HAP-1 (cell line): ENCODE results near the gene PEX14.

Experiments
- DNase-seq, 2 experiments: peaks; one replicate each; pipeline ENCODE4 v3.0.0-alpha.2; 2016 to 2020; ENCODE audit warnings: low spot score in 2 of 2
- H3K27me3 ChIP-seq: fragments of 250-450 bp; sonication (Bioruptor Pico); 2 replicates; pipeline ENCODE4 v1.5.1; 2020; ENCODE audit warnings: low read depth, mild to moderate bottlenecking, moderate library complexity
- H3K36me3 ChIP-seq: fragments of 250-450 bp; sonication (Bioruptor Pico); replicated peaks from 2 replicates; pipeline ENCODE4 v1.5.1; 2020; ENCODE audit warnings: mild to moderate bottlenecking
- H3K4me1 ChIP-seq: fragments of 250-450 bp; sonication (Bioruptor Pico); 2 replicates; pipeline ENCODE4 v1.5.1; 2020; ENCODE audit warnings: mild to moderate bottlenecking
- H3K4me3 ChIP-seq: fragments of 250-450 bp; sonication (Bioruptor Pico); 2 replicates; pipeline ENCODE4 v1.5.1; 2020; ENCODE audit warnings: mild to moderate bottlenecking, moderate library complexity
- H3K9me3 ChIP-seq: fragments of 250-450 bp; sonication (Bioruptor Pico); 2 replicates; pipeline ENCODE4 v1.5.1; 2020; ENCODE audit warnings: mild to moderate bottlenecking, moderate library complexity
- in situ Hi-C: fragments of 300-500 bp; cut with MboI; formaldehyde crosslinking; loops from 3 replicates; pipeline ENCODE4 v1.14.3; 2020; ENCODE audit warnings: low sequenced_read_pairs, inconsistent platforms, mixed read lengths

PEX14 gene

DNA sequence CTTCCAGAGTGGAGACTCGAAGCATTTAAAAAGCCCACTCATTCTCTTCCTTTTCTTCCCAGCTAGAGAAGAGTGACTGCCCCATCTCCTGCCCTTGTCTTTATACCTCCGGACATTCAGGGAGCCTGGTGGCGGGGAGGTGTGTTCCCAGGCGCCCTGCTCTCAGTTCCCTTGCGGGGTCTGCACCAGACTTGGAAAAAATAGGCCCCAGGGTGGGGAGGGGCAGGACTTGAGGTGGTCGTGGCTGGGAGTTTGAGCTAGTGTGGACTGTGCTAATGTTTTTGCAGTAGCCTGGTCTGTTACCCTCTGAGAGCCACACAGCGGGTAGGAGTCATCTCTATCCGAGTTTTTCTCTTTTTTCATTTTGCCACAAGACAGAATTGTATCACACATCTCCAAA is 139.1 kb downstream of the PEX14 start:
- in situ Hi-C loops: no loop called here
- Histone ChIP-seq H3K9me3 (no peaks in the 10 kb centered on the region), H3K27me3 (no peaks in the 10 kb centered on the region), H3K4me3 (no peak overlapping the region), H3K4me1 (peaks cover 7% of the 10 kb centered on the region), H3K36me3 (no peaks in the 10 kb centered on the region)
- no peak for DNase-seq

GRCh38 chr1:10614377-10615225 is 139.9 kb downstream of the PEX14 start:
- in situ Hi-C loops: no loop called here
- H3K4me3 ChIP-seq: no peak overlapping the region
- no peaks in the 10 kb centered on the region for H3K9me3 ChIP-seq
- no peak for DNase-seq
- H3K36me3 ChIP-seq: no peaks in the 10 kb centered on the region
- H3K27me3 ChIP-seq: no peaks in the 10 kb centered on the region
- H3K4me1 ChIP-seq: peaks cover 3% of the 10 kb centered on the region; the same call in 1 of the 2 replicates

DNA sequence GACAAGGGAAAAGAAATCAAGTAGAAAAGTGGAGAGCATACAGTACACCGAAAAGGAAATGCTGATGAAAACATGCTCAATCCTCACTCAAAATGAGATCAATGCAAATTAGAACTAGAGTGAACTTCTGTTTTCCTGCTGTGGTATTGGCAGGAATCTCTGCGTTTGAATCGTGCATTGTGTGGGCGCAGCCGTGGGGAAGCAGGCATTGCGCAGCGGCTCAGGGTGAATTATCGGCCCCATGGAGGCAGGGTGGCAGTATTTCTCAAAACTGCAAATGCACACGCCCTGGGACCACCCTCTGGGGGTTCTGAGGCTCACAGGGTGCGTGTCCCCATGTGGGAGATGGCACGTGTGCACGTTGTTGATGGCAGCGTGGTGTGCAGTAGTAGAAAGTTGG is 140.6 kb downstream of the PEX14 start:
- H3K36me3 ChIP-seq: no peaks in the 10 kb centered on the region
- H3K4me1 ChIP-seq: peaks cover 3% of the 10 kb centered on the region; the same call in 1 of the 2 replicates
- no peaks in the 10 kb centered on the region for H3K27me3 ChIP-seq
- DNase-seq: no peak
- in situ Hi-C loops: no loop called here
- H3K4me3 ChIP-seq: no peak overlapping the region
- H3K9me3 ChIP-seq: no peaks in the 10 kb centered on the region

- H3K36me3 ChIP-seq: no peaks in the 10 kb centered on the region
- no peaks in the 10 kb centered on the region for H3K9me3 ChIP-seq
- in situ Hi-C loops: no loop called here
- H3K4me3 ChIP-seq: no peak overlapping the region
- peaks cover 3% of the 10 kb centered on the region; the same call in 1 of the 2 replicates for H3K4me1 ChIP-seq
- H3K27me3 ChIP-seq: no peaks in the 10 kb centered on the region
- no peak for DNase-seq
Measured at GRCh38 chr1:10615932-10616671, 141.4 kb downstream of the PEX14 start.

GRCh38 chr1:10616696-10617095 is 141.9 kb downstream of the PEX14 start:
- DNase-seq: no peak
- H3K4me3 ChIP-seq: no peak overlapping the region
- no peaks in the 10 kb centered on the region for H3K27me3 ChIP-seq
- no peaks in the 10 kb centered on the region for H3K9me3 ChIP-seq
- peaks cover under 1% of the 10 kb centered on the region; the same call in 1 of the 2 replicates for H3K4me1 ChIP-seq
- in situ Hi-C loops: no loop called here
- no peaks in the 10 kb centered on the region for H3K36me3 ChIP-seq

GRCh38 chr1:10617318-10617717 is 142.6 kb downstream of the PEX14 start:
- Histone ChIP-seq H3K36me3 (no peaks in the 10 kb centered on the region), H3K9me3 (no peaks in the 10 kb centered on the region), H3K27me3 (no peaks in the 10 kb centered on the region), H3K4me1 (no peaks in the 10 kb centered on the region), H3K4me3 (no peak overlapping the region)
- in situ Hi-C loops: no loop called here
- no peak for DNase-seq

DNA sequence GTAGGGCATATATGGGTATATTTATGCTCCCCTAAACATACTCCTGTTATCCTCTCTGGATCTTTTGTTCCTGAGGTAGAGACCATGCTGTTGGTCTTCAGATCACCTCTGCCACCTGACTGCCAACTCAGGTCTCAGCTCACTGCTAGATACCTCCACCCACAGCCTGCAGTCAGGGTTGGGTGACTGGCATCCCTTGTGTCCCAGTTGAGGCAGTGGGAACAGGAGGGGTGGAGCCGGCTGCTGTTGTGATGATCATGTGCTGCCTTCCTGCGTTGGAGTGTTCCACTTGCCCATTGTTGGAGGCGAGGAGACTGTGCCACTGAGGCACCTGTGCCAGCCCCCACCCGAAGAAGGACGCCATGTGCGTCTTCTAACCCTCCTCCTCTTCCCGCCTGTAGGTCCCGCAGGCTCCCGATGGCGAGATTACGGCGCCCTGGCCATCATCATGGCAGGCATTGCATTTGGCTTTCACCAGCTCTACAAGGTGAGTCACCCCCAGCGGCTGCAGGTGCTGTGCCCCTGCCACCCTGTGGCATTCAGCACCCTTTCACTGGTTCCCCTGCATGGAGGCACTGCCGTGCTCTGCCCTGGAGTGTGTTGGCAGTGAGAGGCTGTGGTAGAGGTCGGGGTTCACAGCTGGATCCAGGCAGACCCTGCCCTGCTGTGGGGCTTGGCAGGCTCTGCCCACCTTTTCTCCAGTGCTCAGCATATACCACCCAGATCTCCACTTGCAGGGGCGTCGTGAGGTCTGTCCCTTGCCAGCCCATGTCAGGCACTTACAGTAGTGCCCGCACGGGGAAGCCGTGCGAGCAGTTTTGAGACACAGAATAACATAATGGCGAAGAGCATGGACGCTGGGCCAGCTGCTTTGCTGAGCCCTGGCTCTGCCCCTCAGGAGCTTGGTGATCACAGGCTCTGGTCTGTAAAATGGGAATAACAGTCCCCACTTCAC is 143.5 kb downstream of the PEX14 start:
- in situ Hi-C loops: no loop called here
- Histone ChIP-seq H3K4me3 (no peak overlapping the region), H3K4me1 (no peaks in the 10 kb centered on the region), H3K27me3 (no peaks in the 10 kb centered on the region), H3K9me3 (no peaks in the 10 kb centered on the region), H3K36me3 (no peaks in the 10 kb centered on the region)
- no peak for DNase-seq

GRCh38 chr1:10620776-10621175 is 146.0 kb downstream of the PEX14 start:
- Histone ChIP-seq H3K9me3 (no peaks in the 10 kb centered on the region), H3K4me1 (no peaks in the 10 kb centered on the region), H3K36me3 (no peaks in the 10 kb centered on the region), H3K27me3 (no peaks in the 10 kb centered on the region), H3K4me3 (no peak overlapping the region)
- no peak for DNase-seq
- in situ Hi-C loops: no loop called here

GRCh38 chr1:10621906-10622305 is 147.2 kb downstream of the PEX14 start:
- in situ Hi-C loops: no loop called here
- Histone ChIP-seq H3K4me3 (no peak overlapping the region), H3K9me3 (no peaks in the 10 kb centered on the region), H3K36me3 (no peaks in the 10 kb centered on the region), H3K27me3 (no peaks in the 10 kb centered on the region), H3K4me1 (no peaks in the 10 kb centered on the region)
- no peak for DNase-seq

- Histone ChIP-seq H3K4me3 (no peak overlapping the region), H3K4me1 (no peaks in the 10 kb centered on the region), H3K36me3 (no peaks in the 10 kb centered on the region), H3K27me3 (no peaks in the 10 kb centered on the region), H3K9me3 (no peaks in the 10 kb centered on the region)
- no peak for DNase-seq
- in situ Hi-C loops: no loop called here
Measured at GRCh38 chr1:10622910-10623685, 148.3 kb downstream of the PEX14 start.

- H3K9me3 ChIP-seq: no peaks in the 10 kb centered on the region
- H3K36me3 ChIP-seq: no peaks in the 10 kb centered on the region
- in situ Hi-C loops: no loop called here
Measured at GRCh38 chr1:10623686-10624145, 149.0 kb downstream of the PEX14 start.

DNA sequence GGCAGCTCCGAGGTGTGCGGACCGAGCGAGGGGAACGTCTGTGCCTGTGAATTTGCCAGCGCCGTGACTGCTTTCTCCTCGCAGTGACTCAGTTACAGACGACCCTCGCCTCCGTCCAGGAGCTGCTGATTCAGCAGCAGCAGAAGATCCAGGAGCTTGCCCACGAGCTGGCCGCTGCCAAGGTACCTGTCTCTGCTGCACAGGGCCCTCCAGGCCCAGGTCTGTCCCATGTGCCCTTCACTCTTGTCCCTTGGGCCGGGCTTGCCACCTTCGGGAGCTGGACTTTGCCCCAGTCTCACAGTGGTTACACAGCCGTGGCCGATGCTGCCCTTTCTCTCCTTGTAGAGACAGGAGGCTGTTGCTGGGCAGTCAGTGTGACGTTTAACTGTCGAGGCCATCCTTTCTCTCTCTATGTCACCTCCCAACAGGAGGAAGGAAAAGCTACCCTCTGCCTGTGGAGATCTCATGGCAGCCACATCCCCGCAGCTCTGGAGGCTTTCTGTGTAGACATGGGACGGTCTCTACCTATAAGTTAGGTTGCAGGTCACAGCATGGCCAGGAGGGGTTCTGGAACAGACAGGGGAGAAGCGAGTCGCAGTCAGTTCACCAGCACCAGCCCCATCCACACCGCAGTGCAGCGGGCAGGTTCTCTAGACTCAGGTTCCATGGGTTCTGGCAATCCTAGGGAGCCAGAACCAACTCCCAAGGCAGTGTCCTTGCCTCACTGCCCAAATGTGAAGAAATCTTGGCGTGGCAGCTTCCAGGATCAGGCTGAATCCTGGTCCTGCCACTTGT is 149.7 kb downstream of the PEX14 start:
- Histone ChIP-seq H3K4me3 (no peak overlapping the region), H3K27me3 (no peaks in the 10 kb centered on the region), H3K9me3 (no peaks in the 10 kb centered on the region), H3K36me3 (no peaks in the 10 kb centered on the region), H3K4me1 (no peaks in the 10 kb centered on the region)
- in situ Hi-C loops: no loop called here
- no peak for DNase-seq

More at GRCh38 chr1:10623686-10624145, 149.0 kb downstream of the PEX14 start:
- no peaks in the 10 kb centered on the region for H3K4me1 ChIP-seq
- no peak overlapping the region for H3K4me3 ChIP-seq
- DNase-seq: no peak
- no peaks in the 10 kb centered on the region for H3K27me3 ChIP-seq
